K562 (cell line): ENCODE measurements around the gene HARS1. TPM values are rescaled to one million over a fixed set of nuclear protein-coding genes. Genes with fewer than 3 reads are reported as not detected.

Experiments used
- ARID2 ChIP-seq: fragments of 450-650 bp; IDR thresholded peaks from 2 replicates; pipeline ENCODE4 v1.6.1; 2017; ENCODE audit warnings: antibody characterized with exemption, mild to moderate bottlenecking
- CBX3 ChIP-seq, 2 experiments: IDR thresholded peaks; 1 replicate in 1 of 2; 2 replicates in 1 of 2; pipeline ENCODE4 v1.6.1; 2012; ENCODE audit warnings: inconsistent platforms in 2 of 2, low read length in 2 of 2, borderline replicate concordance in 1 of 2, control low read depth in 1 of 2
- DDX20 ChIP-seq: fragments of 450-650 bp; IDR thresholded peaks from 2 replicates; pipeline ENCODE4 v1.6.1; 2016; ENCODE audit warnings: missing genetic modification characterization, low read depth, mild to moderate bottlenecking, missing compliant biosample characterization, moderate library complexity
- ETS2 ChIP-seq: IDR thresholded peaks from 2 replicates; pipeline ENCODE4 v1.6.1; 2016; ENCODE audit warnings: borderline replicate concordance, missing genetic modification characterization, mild to moderate bottlenecking, moderate library complexity, missing compliant biosample characterization; ENCODE audit not compliant: poor library complexity, severe bottlenecking
- FUS ChIP-seq: fragments of 200-400 bp; formaldehyde crosslinking; optimal IDR thresholded peaks from 2 replicates; pipeline ENCODE3; 2017; ENCODE audit warnings: low read depth, low read length
- LARP7 ChIP-seq: fragments of 450-650 bp; IDR thresholded peaks from 2 replicates; pipeline ENCODE4 v1.6.1; 2016
- MXD1 ChIP-seq: fragments of 250-450 bp; sonication (Bioruptor Pico); IDR thresholded peaks from 2 replicates; pipeline ENCODE4 v1.8.0; 2021; ENCODE audit warnings: borderline replicate concordance, mild to moderate bottlenecking, moderate library complexity; ENCODE audit not compliant: poor library complexity, severe bottlenecking
- NR1H2 ChIP-seq: sonication (generic); formaldehyde crosslinking; IDR thresholded peaks from 2 replicates; pipeline ENCODE4 v1.4.0; 2020; ENCODE audit warnings: mild to moderate bottlenecking, missing genetic modification reagents
- PRPF4 ChIP-seq: fragments of 200-400 bp; formaldehyde crosslinking; IDR thresholded peaks from one replicate; pipeline ENCODE4 v1.6.1; 2017; ENCODE audit warnings: low read length, low read depth, mild to moderate bottlenecking; ENCODE audit not compliant: insufficient read depth, poor library complexity, severe bottlenecking
- RBM15 ChIP-seq: fragments of 200-400 bp; formaldehyde crosslinking; IDR thresholded peaks from 2 replicates; pipeline ENCODE4 v1.6.1; 2018; ENCODE audit warnings: mild to moderate bottlenecking, low read length, moderate library complexity; ENCODE audit not compliant: insufficient read depth
- RBM39 ChIP-seq: fragments of 200-400 bp; formaldehyde crosslinking; optimal IDR thresholded peaks from 2 replicates; pipeline ENCODE3; 2018; ENCODE audit warnings: low read depth, low read length
- THAP7 ChIP-seq: fragments of 250-450 bp; sonication (Bioruptor Pico); IDR thresholded peaks from 2 replicates; pipeline ENCODE4 v1.5.0; 2021
- ZBTB1 ChIP-seq: sonication (generic); formaldehyde crosslinking; IDR thresholded peaks from 2 replicates; pipeline ENCODE4 v1.8.1; 2023; ENCODE audit warnings: missing genetic modification reagents, low read depth, mild to moderate bottlenecking, borderline replicate concordance
- ZBTB43 ChIP-seq: sonication (generic); formaldehyde crosslinking; IDR thresholded peaks from 2 replicates; pipeline ENCODE4 v1.8.0; 2023; ENCODE audit warnings: mild to moderate bottlenecking, missing genetic modification reagents
- ZBTB9 ChIP-seq: fragments of 450-650 bp; formaldehyde crosslinking; IDR thresholded peaks from 2 replicates; pipeline ENCODE4 v1.4.0; 2020; ENCODE audit warnings: mild to moderate bottlenecking, moderate library complexity
- ZNF263 ChIP-seq: sonication (generic); formaldehyde crosslinking; IDR thresholded peaks from 2 replicates; pipeline ENCODE4 v1.8.0; 2022; ENCODE audit warnings: mild to moderate bottlenecking, missing genetic modification reagents, borderline replicate concordance
- polyA plus RNA-seq, 8 experiments: library from polyadenylated mRNA; depleted of rRNA in 4 of 8; stranded (reverse) in 5 of 8; unstranded in 3 of 8; fragments of >200 nt; fragmentation: Nextera tagmentation in 2 of 8; fragmentation: Illumina TruSeq in 1 of 8; extraction: Ambion mirVana in 2 of 8; extraction: Trizol in 1 of 8; gene quantifications; 2 replicates each; pipeline versions ENCODE4 v1.2.1 to v1.2.3, GENCODE V29; 2011 to 2014; ENCODE audit warnings: inconsistent platforms in 1 of 8, missing spikeins in 1 of 8
- total RNA-seq, 7 experiments: library from RNA; depleted of rRNA in 6 of 7; stranded (reverse); fragments of >200 nt in 6 of 7; fragmentation: Illumina TruSeq in 2 of 7; extraction: Trizol in 2 of 7; gene quantifications; 2 replicates each; pipeline versions ENCODE4 v1.2.1 to v1.2.3, GENCODE V29; 2011 to 2021; ENCODE audit warnings: low replicate concordance in 1 of 7
- TF ChIP-seq, protein P1 (sequence below): IDR thresholded peaks from 2 replicates; pipeline ENCODE4 v1.6.1; 2011; ENCODE audit warnings: borderline replicate concordance, low read depth, mild to moderate bottlenecking, moderate library complexity, low read length; ENCODE audit not compliant: insufficient read depth, poor library complexity, severe bottlenecking
- TF ChIP-seq, protein P2 (sequence below): fragments of 250-450 bp; sonication (Bioruptor Pico); IDR thresholded peaks from 2 replicates; pipeline ENCODE4 v1.9.0; 2021; ENCODE audit warnings: mild to moderate bottlenecking

The HARS1 gene
- total and polyA plus RNA-seq, 9 of the 15 experiments (the other 6 are each of a cell fraction or from before 2014, with no cell fraction given), result 13.5 to 88.5 (median 75.2) TPM

DNA sequence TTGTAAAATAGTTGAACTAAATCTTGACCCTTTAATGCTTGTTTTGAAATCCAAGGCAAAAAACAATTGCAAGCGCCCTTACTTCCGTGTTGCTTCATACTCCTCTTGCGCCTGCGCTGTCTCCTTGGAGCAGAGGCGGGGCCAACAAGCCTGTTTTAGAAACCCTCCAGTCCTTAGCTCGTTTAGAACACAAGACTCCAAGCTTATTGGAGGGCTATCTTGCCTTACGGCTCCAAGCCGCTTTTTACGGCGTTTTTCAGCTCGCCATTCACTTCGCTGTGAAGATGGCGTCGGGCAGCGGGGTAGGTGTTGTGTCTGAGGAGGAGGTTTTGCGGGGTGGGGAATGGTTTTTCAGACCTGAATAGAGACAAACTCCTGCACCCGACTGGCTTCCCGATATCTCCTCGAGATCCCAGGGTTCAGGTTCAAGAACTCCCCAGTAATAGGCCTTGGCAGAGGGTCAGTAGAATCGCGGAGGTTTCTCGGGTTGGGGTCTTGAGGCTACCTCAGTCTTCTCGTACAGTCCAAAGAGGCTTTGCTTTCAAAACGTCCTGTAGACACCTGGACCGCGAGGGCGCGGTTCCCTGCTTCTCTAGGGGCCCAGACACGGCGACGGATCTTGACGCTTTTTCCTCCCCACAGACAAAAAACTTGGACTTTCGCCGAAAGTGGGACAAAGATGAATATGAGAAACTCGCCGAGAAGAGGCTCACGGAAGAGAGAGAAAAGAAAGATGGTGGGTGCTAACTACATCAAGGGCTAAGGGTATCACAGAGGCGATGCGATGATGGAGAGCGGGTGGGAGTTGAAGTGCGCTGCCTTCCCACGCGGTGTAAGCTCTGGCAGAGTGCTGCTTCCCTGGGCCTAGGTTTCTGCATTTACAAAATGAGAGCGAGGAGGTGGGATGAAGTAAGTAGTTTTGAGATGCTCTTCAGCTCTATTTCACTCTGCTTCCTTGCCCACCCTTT lies 9.3 kb upstream of the HARS1 start, which contains the start of gene ZMAT2 (continued):
- TF ChIP-seq ARID2 (no peak), MXD1 (CRISPR knock-in tag) (no peak), NR1H2 (no peak), PRPF4 (no peak), RBM39 (no peak), DDX20 (tag) (no peak), ZBTB43 (0 out of 2 replicates have a peak, but pooled peaks have one; percentile 33), ZBTB1 (no peak), ETS2 (tag) (no peak), RBM15 (no peak), FUS (no peak), LARP7 (no peak), CBX3 (IDR thresholded peaks at IDR 0.05; ENCODE audit: borderline replicate concordance in 1 of 2, low read length in 2 of 2) (no peak), THAP7 (CRISPR knock-in tag) (no peak), ZNF263 (CRISPR knock-in tag) (no peak; the same call in 1 of the 2 replicates), ZBTB9 (no peak)
- TF ChIP-seq, protein P1, sequence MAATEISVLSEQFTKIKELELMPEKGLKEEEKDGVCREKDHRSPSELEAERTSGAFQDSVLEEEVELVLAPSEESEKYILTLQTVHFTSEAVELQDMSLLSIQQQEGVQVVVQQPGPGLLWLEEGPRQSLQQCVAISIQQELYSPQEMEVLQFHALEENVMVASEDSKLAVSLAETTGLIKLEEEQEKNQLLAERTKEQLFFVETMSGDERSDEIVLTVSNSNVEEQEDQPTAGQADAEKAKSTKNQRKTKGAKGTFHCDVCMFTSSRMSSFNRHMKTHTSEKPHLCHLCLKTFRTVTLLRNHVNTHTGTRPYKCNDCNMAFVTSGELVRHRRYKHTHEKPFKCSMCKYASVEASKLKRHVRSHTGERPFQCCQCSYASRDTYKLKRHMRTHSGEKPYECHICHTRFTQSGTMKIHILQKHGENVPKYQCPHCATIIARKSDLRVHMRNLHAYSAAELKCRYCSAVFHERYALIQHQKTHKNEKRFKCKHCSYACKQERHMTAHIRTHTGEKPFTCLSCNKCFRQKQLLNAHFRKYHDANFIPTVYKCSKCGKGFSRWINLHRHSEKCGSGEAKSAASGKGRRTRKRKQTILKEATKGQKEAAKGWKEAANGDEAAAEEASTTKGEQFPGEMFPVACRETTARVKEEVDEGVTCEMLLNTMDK, result no peak
- TF ChIP-seq, protein P2, sequence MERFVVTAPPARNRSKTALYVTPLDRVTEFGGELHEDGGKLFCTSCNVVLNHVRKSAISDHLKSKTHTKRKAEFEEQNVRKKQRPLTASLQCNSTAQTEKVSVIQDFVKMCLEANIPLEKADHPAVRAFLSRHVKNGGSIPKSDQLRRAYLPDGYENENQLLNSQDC, result no peak
